ENCODE data around the gene UHRF1.

UHRF1 gene

GRCh38 chr19:4908781-4909155, 533 bp upstream of the UHRF1 start:
- Histone ChIP-seq H3K4me1 (ENCODE audit: insufficient read depth, low read length, severe bottlenecking) (peaks cover 35% of the 10 kb centered on the region), H3F3A (ENCODE audit: insufficient read depth, low read length) (0 out of 2 replicates have a peak, but pooled peaks cover 3% of the 10 kb centered on the region), H4K20me1 (ENCODE audit: insufficient read depth, low read length) (no peaks in the 10 kb centered on the region), H3K4me3 (ENCODE audit: low read depth, low read length, poor library complexity, severe bottlenecking) (peak overlapping the region; percentile 76), H3K27me3 (ENCODE audit: insufficient read depth, low read length) (no peaks in the 10 kb centered on the region), H3K9me2 (ENCODE audit: low read depth, low read length) (no peaks in the 10 kb centered on the region), H3K9me3 (ENCODE audit: low read length) (no peaks in the 10 kb centered on the region), H3K27ac (ENCODE audit: low read depth, low read length, poor library complexity, severe bottlenecking) (no peak overlapping the region), H3K79me2 (ENCODE audit: insufficient read depth, low read length) (peaks cover 33% of the 10 kb centered on the region), H2AFZ (ENCODE audit: low read length) (no peak overlapping the region), H3K36me3 (ENCODE audit: insufficient read depth, low read length) (peaks cover 33% of the 10 kb centered on the region), H3K9ac (ENCODE audit: low read length) (peak overlapping the region; percentile 84; the same call in 1 of the 2 replicates), H3K4me2 (ENCODE audit: low read length) (peak overlapping the region; percentile 60)
- no peak for TF ChIP-seq EZH2 (IDR thresholded peaks at IDR 0.05; ENCODE audit: borderline replicate concordance, low read length)
- no peak for TF ChIP-seq CTCF (IDR thresholded peaks at IDR 0.05; ENCODE audit: low read length)

- Histone ChIP-seq H3K27me3 (ENCODE audit: insufficient read depth, low read length) (no peaks in the 10 kb centered on the region), H3K4me1 (ENCODE audit: insufficient read depth, low read length, severe bottlenecking) (peaks cover 40% of the 10 kb centered on the region), H4K20me1 (ENCODE audit: insufficient read depth, low read length) (no peaks in the 10 kb centered on the region), H3F3A (ENCODE audit: insufficient read depth, low read length) (0 out of 2 replicates have a peak, but pooled peaks cover 3% of the 10 kb centered on the region), H3K79me2 (ENCODE audit: insufficient read depth, low read length) (peaks cover 45% of the 10 kb centered on the region), H3K36me3 (ENCODE audit: insufficient read depth, low read length) (peaks cover 46% of the 10 kb centered on the region), H3K4me3 (ENCODE audit: low read depth, low read length, poor library complexity, severe bottlenecking) (peak overlapping the region; percentile 76), H3K27ac (ENCODE audit: low read depth, low read length, poor library complexity, severe bottlenecking) (peak overlapping the region; percentile 75), H3K9me2 (ENCODE audit: low read depth, low read length) (no peaks in the 10 kb centered on the region), H3K4me2 (ENCODE audit: low read length) (peak overlapping the region; percentile 90), H3K9me3 (ENCODE audit: low read length) (no peaks in the 10 kb centered on the region), H2AFZ (ENCODE audit: low read length) (no peak overlapping the region), H3K9ac (ENCODE audit: low read length) (peak overlapping the region; percentile 84)
- no peak for TF ChIP-seq CTCF (IDR thresholded peaks at IDR 0.05; ENCODE audit: low read length)
- no peak for TF ChIP-seq EZH2 (IDR thresholded peaks at IDR 0.05; ENCODE audit: borderline replicate concordance, low read length)
These were observed 744 bp downstream of the UHRF1 start for GRCh38 chr19:4909897-4910593.

- Histone ChIP-seq H3K27ac (ENCODE audit: low read depth, low read length, poor library complexity, severe bottlenecking) (peak overlapping the region; percentile 75), H3K79me2 (ENCODE audit: insufficient read depth, low read length) (peaks cover 52% of the 10 kb centered on the region), H3K36me3 (ENCODE audit: insufficient read depth, low read length) (peaks cover 53% of the 10 kb centered on the region), H3K4me1 (ENCODE audit: insufficient read depth, low read length, severe bottlenecking) (peaks cover 47% of the 10 kb centered on the region), H3K9me3 (ENCODE audit: low read length) (no peaks in the 10 kb centered on the region), H3K27me3 (ENCODE audit: insufficient read depth, low read length) (no peaks in the 10 kb centered on the region), H3K9ac (ENCODE audit: low read length) (peak overlapping the region; percentile 84), H4K20me1 (ENCODE audit: insufficient read depth, low read length) (no peaks in the 10 kb centered on the region), H3F3A (ENCODE audit: insufficient read depth, low read length) (0 out of 2 replicates have a peak, but pooled peaks cover 3% of the 10 kb centered on the region), H3K4me2 (ENCODE audit: low read length) (peak overlapping the region; percentile 90), H3K4me3 (ENCODE audit: low read depth, low read length, poor library complexity, severe bottlenecking) (peak overlapping the region; percentile 76), H2AFZ (ENCODE audit: low read length) (no peak overlapping the region), H3K9me2 (ENCODE audit: low read depth, low read length) (no peaks in the 10 kb centered on the region)
- TF ChIP-seq CTCF (IDR thresholded peaks at IDR 0.05; ENCODE audit: low read length): no peak
- no peak for TF ChIP-seq EZH2 (IDR thresholded peaks at IDR 0.05; ENCODE audit: borderline replicate concordance, low read length)
These were observed 1.4 kb downstream of the UHRF1 start for GRCh38 chr19:4910594-4911281.

All from OCI-LY1 (cell line).